Tongue (tissue), 1 donor: Measurements from ENCODE around the gene SMIM12. TPM values are rescaled to one million over a fixed set of nuclear protein-coding genes. Genes with fewer than 3 reads are reported as not detected.

Experiments used
- total RNA-seq: library from RNA; depleted of rRNA; stranded (reverse); fragments of >200 nt; gene quantifications from one replicate; pipeline ENCODE4 v1.2.3, GENCODE V29; 2014

SMIM12 gene
- total RNA-seq, 1 donor from 2014 or later = 16.9 TPM

Other genes starting within 250 kb of the SMIM12 start
- 3.1 TPM for gene GJB5, start 104.7 kb downstream of the SMIM12 start, total RNA-seq
- gene GJB4, start 100.0 kb downstream of the SMIM12 start, total RNA-seq = 0.31 TPM
- gene GJB3, start 78.5 kb downstream of the SMIM12 start, total RNA-seq = 6.1 TPM
- gene GJA4, start 66.8 kb downstream of the SMIM12 start, total RNA-seq = 25.8 TPM
- not detected for gene DLGAP3, start 69.9 kb upstream of the SMIM12 start, total RNA-seq
- 15.4 TPM for gene TMEM35B, start 125.6 kb upstream of the SMIM12 start, total RNA-seq
- 17.0 TPM for gene ZMYM6, start 172.2 kb upstream of the SMIM12 start, total RNA-seq
- gene ZMYM1, start 219.6 kb upstream of the SMIM12 start, total RNA-seq = 22.2 TPM